Tibial nerve (tissue), 4 donors: ENCODE data around the gene MRGPRE. TPM values are rescaled to one million over a fixed set of nuclear protein-coding genes. Genes with fewer than 3 reads are reported as not detected.

ENCODE experiments used
- DNase-seq, 2 donors: peaks; one replicate each; pipeline ENCODE4 v3.0.0-alpha.2; 2019; ENCODE audit warnings: low spot score in 2 of 2
- H3K27ac ChIP-seq, 4 donors: fragments of 200-600 bp; sonication (generic) in 3 of 4; one replicate each; pipeline ENCODE4 v1.5.1; 2017 to 2019; ENCODE audit warnings: mild to moderate bottlenecking in 1 of 4
- H3K27me3 ChIP-seq, 2 donors: fragments of 200-600 bp; sonication (generic) in 1 of 2; one replicate each; pipeline versions ENCODE4 v1.5.1 to v1.6.0; 2017 to 2019
- H3K36me3 ChIP-seq, 3 donors: fragments of 200-600 bp; sonication (generic); one replicate each; pipeline ENCODE4 v1.5.1; 2018 to 2019
- H3K4me1 ChIP-seq, 4 donors: fragments of 200-600 bp; sonication (generic) in 3 of 4; one replicate each; pipeline ENCODE4 v1.5.1; 2017 to 2019
- H3K4me3 ChIP-seq, 4 donors: fragments of 200-600 bp; sonication (generic) in 3 of 4; one replicate each; pipeline ENCODE4 v1.5.1; 2017 to 2019; ENCODE audit warnings: mild to moderate bottlenecking in 1 of 4, moderate library complexity in 1 of 4
- H3K9me3 ChIP-seq, 4 donors: fragments of 200-600 bp; sonication (generic) in 3 of 4; one replicate each; pipeline ENCODE4 v1.5.1; 2017 to 2019
- CTCF ChIP-seq, 5 experiments: fragments of 200-600 bp in 3 of 5; fragments of 450-650 bp in 2 of 5; sonication (generic) in 3 of 5; IDR thresholded peaks; one replicate each; pipeline ENCODE4 v1.5.1; 2016 to 2019; ENCODE audit warnings: antibody characterized with exemption in 5 of 5, mild to moderate bottlenecking in 3 of 5, moderate library complexity in 2 of 5
- EP300 ChIP-seq, 2 donors: sonication (generic); formaldehyde crosslinking; IDR thresholded peaks; one replicate each; pipeline ENCODE4 v1.6.1; 2017; ENCODE audit warnings: antibody characterized with exemption in 2 of 2, mild to moderate bottlenecking in 1 of 2
- POLR2A ChIP-seq, 2 donors: fragments of 450-650 bp; IDR thresholded peaks; one replicate each; pipeline ENCODE4 v1.6.1; 2017; ENCODE audit warnings: antibody characterized with exemption in 2 of 2, mild to moderate bottlenecking in 2 of 2, moderate library complexity in 2 of 2
- WGBS, 2 donors: methylation state at CpG; one replicate each; pipeline ENCODE4 v1.1.5; 2018; 5-methylcytosine and 5-hydroxymethylcytosine counted together
- total RNA-seq, 4 donors: library from RNA; depleted of rRNA; stranded (reverse); fragments of >200 nt; gene quantifications; one replicate each; pipeline ENCODE4 v1.1.0, GENCODE V29; 2016

The MRGPRE gene
- total RNA-seq, 4 donors from 2014 or later = 0.66 TPM; not detected in 3

- no peak for DNase-seq
- no peak for TF ChIP-seq POLR2A (IDR thresholded peaks at IDR 0.05)
- TF ChIP-seq CTCF (IDR thresholded peaks at IDR 0.05) = no peak
- TF ChIP-seq EP300 (IDR thresholded peaks at IDR 0.05) = no peak
- Histone ChIP-seq H3K27ac (no peak overlapping the region), H3K4me3 (no peak overlapping the region), H3K4me1 (no peaks in the 10 kb centered on the region), H3K27me3 (no peaks in the 10 kb centered on the region), H3K36me3 (no peaks in the 10 kb centered on the region), H3K9me3 (peaks cover 0 to 3% (median 2%) of the 10 kb centered on the region in 4 donors)
- 79 to 92% methylated on average over 12 of the region's 12 CpGs for WGBS, 2 donors
These were observed 50.3 kb downstream of the MRGPRE start for GRCh38 chr11:3181725-3182461.

GRCh38 chr11:3180869-3181268, 51.3 kb downstream of the MRGPRE start:
- Histone ChIP-seq H3K27me3 (no peaks in the 10 kb centered on the region), H3K9me3 (peaks cover 0 to 13% (median 2%) of the 10 kb centered on the region in 4 donors), H3K27ac (no peak overlapping the region), H3K4me3 (no peak overlapping the region), H3K4me1 (no peaks in the 10 kb centered on the region), H3K36me3 (no peaks in the 10 kb centered on the region)
- DNase-seq = no peak
- WGBS, 2 donors = 84 to 90% methylated on average over 5 of the region's 5 CpGs
- TF ChIP-seq CTCF (IDR thresholded peaks at IDR 0.05) (no peak), POLR2A (IDR thresholded peaks at IDR 0.05) (no peak), EP300 (IDR thresholded peaks at IDR 0.05) (no peak)

- 44 to 60% methylated on average over 2 of the region's 2 CpGs for WGBS, 2 donors
- TF ChIP-seq EP300 (IDR thresholded peaks at IDR 0.05) (no peak), POLR2A (IDR thresholded peaks at IDR 0.05) (no peak), CTCF (IDR thresholded peaks at IDR 0.05) (no peak)
- Histone ChIP-seq H3K4me3 (no peak overlapping the region), H3K27ac (no peak overlapping the region), H3K4me1 (no peaks in the 10 kb centered on the region), H3K36me3 (no peaks in the 10 kb centered on the region), H3K27me3 (no peaks in the 10 kb centered on the region), H3K9me3 (peaks cover 0 to 14% (median 2%) of the 10 kb centered on the region in 4 donors)
- DNase-seq = no peak
These were observed 53.9 kb downstream of the MRGPRE start for GRCh38 chr11:3178349-3178748.

GRCh38 chr11:3177931-3178330, 54.3 kb downstream of the MRGPRE start:
- 77 to 81% methylated on average over 2 of the region's 2 CpGs for WGBS, 2 donors
- no peak overlapping the region for H3K4me3 ChIP-seq
- DNase-seq = no peak
- H3K4me1 ChIP-seq = no peaks in the 10 kb centered on the region
- no peaks in the 10 kb centered on the region for H3K36me3 ChIP-seq
- H3K27me3 ChIP-seq = no peaks in the 10 kb centered on the region
- H3K27ac ChIP-seq = no peak overlapping the region
- H3K9me3 ChIP-seq = peaks cover 0 to 14% (median 2%) of the 10 kb centered on the region in 4 donors
- no peak for TF ChIP-seq POLR2A (IDR thresholded peaks at IDR 0.05)
- no peak for TF ChIP-seq CTCF (IDR thresholded peaks at IDR 0.05)
- TF ChIP-seq EP300 (IDR thresholded peaks at IDR 0.05) = no peak

Other genes with a start within 250 kb of the MRGPRE start
- gene NAP1L4, start 240.1 kb downstream of the MRGPRE start, total RNA-seq = 100 to 1,000 TPM in 2 of 4 donors, 10 to 100 TPM in 2; 94.3 to 129 (median 111) TPM
- 10 to 100 TPM; 29.3 to 50.4 (median 36.4) TPM for gene CARS1, start 175.0 kb downstream of the MRGPRE start, total RNA-seq
- gene OSBPL5, start 67.1 kb downstream of the MRGPRE start, total RNA-seq = 100 to 1,000 TPM in 2 of 4 donors, 10 to 100 TPM in 2; 58.8 to 168 (median 106) TPM
- gene MRGPRG, start 13.6 kb downstream of the MRGPRE start, total RNA-seq = not detected
- gene ZNF195, start 146.7 kb upstream of the MRGPRE start, total RNA-seq = 10 to 100 TPM; 12.2 to 31.6 (median 18.5) TPM